NCI-H1930 (cell line): ENCODE data around the gene CES3.

Experiments used
- DNase-seq, 2 experiments: peaks; one replicate each; lab custom pipeline; 2025; lab: John Stamatoyannopoulos, UW

CES3 gene

GRCh38 chr16:67006930-67007658, 46.0 kb downstream of the CES3 start:
- DNase-seq, result no peak

DNA sequence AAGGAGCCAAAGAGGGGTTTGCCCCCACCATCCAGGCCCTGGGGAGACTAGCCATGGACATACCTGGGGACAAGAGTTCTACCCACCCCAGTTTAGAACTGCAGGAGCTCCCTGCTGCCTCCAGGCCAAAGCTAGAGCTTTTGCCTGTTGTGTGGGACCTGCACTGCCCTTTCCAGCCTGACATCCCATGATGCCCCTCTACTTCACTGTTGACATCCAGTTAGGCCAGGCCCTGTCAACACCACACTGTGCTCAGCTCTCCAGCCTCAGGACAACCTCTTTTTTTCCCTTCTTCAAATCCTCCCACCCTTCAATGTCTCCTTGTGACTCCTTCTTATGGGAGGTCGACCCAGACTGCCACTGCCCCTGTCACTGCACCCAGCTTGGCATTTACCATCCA, 48.1 kb downstream of the CES3 start:
- DNase-seq, result no peak

- no peak for DNase-seq
These were observed 50.2 kb downstream of the CES3 start for GRCh38 chr16:67011274-67011673.

DNA sequence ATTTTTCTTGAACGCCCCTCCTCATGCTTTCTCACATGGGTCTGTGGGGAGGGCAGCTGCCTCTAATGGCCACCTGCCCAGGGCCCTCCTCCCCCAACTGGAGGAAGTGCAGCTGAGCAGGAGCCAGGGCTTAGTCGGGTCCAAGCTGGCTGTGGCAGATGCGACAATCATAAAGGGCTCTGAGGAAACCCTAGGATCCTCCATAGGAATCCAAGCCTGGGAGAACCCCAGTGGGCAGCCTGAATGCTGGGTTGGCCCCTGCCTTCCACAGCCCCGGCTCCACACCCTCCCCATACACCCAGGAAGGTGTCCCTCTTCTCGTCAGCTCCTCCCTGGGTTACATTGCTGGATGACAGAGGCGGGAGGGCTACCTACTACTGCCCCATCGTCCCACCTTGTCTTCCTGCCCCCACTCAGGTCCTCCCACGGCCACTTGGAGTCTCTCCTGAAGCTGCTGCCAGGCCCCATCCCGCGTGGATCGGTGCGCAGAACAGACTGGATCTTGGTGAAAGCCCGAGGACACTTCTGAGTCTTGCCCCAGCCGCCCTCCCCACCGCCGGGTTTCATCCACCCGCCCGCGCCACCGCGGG, 52.3 kb downstream of the CES3 start:
- DNase-seq, result no peak

DNA sequence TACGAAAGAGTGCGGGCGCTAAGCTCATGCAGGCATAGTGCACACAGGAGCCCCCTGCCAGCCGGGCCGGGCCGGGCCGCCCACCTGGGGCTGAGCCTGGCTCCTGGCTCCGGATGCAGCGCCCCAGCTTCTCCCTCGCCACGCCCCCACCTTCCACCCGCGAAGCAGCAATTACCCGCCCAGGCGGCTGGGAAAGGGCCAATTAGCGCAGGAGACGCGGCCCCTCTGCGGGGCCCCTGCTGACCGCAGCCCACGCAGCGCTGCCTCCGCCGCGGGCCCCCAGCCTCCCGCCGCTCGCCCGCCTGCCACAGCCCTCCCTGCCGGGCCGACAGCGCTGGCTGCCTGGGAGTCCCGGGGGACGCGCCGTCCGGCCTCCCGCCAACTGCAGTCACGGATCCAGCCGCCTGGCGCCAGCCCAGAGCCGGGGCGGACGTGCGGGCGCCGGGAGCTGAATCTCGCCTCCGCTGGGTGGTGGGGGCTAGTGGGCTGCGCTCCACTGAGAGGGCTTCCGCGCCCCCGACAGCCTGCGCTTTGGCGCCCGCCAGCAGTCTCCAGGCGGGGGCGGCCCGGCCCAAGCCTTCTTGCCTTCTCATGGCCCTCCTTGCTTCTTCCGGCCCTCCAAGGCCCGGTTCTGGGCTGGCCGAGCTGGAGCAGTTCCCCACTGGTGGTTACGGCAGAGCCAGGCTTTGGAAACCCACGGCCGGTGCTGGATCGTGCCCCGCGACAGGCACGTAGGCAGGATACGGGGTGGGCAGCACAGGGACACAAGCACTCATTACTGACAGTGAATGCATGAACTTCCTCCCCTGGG, 53.0 kb downstream of the CES3 start:
- peak; percentile 15 to 26 for DNase-seq

DNA sequence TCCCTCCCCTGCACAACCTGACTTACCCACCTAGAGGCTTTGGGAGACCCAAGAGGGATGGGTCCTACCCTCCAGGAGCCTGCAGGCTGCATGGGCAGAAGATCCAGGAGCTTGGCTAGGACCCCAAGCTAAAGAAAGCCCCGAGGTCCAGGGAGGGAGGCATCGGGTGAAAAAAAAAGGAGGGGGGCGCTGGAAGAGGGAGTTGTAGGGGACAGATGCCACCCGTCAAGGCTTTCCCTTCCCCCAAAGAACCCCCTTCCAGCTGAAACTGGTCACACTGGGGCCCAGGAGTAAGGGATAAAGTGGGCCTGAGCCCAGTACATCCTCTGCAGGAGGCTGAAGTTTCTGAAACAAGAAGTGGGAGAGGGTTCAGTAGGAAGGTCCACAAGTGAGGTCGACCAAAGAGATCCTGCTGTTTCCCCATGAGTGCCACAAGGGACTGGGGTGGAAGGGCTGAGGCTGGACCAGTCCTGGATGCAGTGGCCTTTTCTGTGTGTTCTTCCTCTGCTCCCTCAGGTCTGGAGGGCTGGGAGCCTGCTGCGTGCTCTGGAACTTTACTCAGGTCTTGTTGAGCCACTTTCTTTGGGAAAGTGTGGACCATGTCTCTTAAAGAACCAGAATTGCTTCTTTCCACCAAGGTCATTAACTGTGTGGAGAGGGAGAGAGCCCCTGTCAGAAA, 53.7 kb downstream of the CES3 start:
- DNase-seq, result no peak

GRCh38 chr16:67015313-67015731, 54.3 kb downstream of the CES3 start:
- DNase-seq, result no peak

- DNase-seq, result no peak
These were observed 55.1 kb downstream of the CES3 start for GRCh38 chr16:67016143-67016542.

DNA sequence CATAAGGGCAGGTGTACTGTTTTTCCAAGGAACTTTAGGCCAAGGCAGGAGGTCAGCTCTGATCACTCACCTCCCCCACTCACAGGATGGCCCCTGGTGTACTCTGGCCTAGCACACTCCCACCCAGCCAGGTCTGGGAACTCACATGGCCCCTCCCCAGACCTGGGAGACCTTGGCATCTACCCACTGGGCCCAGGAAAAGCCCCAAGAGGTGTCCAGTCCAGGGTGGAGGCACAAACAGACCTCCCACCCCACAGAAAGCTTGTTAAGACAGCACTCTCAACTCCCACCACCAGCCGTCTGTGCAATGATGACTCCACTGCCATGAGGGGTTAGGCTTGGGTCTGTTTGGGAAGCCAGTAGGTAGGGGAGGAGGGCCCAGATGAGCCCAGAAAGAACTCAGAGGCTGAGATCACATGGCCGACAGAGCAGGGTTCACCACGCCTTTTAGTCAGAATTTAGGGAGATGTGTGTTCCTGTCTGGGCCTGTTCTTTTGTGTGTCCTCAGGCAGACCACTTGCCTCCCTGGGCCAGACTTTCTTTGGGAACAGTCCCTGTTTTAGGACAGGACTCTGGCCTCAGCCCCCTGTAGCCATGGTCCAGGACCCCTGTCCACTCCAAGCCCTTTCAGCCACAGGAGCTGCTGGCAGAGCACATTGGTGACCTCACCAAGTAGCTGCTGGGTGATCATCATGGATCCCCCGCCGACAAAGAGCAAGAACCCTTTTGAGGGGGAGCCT, 55.8 kb downstream of the CES3 start:
- DNase-seq, result no peak

GRCh38 chr16:67017421-67017750, 56.3 kb downstream of the CES3 start:
- DNase-seq, result no peak

- DNase-seq, result peak; percentile 80 to 84
These were observed 56.9 kb downstream of the CES3 start for GRCh38 chr16:67017810-67018488.

DNA sequence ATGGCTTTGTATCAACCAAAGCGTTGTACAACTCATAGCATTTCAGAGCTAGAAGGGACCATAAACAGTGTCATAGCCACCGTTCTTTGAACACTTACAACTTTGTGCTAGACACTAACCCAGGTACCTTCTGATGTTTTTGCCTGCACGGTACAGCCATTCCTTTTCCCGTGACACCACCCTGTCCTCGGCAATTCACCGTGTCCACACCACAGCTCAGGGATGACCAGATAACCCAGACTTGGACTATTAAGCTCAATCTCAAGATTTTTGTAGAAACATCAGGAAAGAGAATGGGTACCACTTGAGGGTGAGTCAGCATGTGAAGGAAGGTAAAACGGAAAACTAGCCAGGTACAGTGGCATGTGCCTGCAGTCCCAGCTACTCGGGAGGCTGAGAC, 58.1 kb downstream of the CES3 start:
- DNase-seq, result no peak

- no peak for DNase-seq
These were observed 60.3 kb downstream of the CES3 start for GRCh38 chr16:67021321-67021720.

GRCh38 chr16:67022531-67023214, 61.6 kb downstream of the CES3 start:
- no peak for DNase-seq

DNA sequence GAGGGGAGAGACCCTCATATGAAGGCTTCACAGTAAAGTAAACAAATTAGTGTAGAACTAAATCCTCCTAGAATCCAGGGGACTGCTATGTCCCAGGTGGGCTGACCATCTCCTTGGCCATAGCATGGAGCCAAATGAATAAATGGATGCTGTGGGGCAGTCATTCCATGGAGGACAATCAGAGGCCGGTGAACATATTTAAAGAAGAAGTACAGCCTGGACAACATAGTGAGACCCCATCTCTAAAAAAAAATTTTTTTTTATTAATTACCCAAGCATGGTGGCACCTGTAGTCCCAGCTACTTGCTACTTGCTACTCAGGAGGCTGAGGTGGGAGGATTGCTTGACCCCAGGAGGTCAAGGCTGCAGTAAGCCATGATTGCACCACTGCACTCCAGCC, 62.6 kb downstream of the CES3 start:
- no peak for DNase-seq
